GM19240 (cell line): ENCODE results near the gene LYST.
"Not testable (repeated sequence)": the region's sequence is repeated elsewhere in the genome, so short reads cannot be mapped to it uniquely, and the experiment has no call there.

ENCODE experiments used
- DNase-seq: peaks from one replicate; pipeline ENCODE4 v3.0.0; 2011; ENCODE audit warnings: low spot score; ENCODE audit not compliant: insufficient read length

The LYST gene

GRCh38 chr1:235823684-235824083 is 43.0 kb downstream of the LYST start:
- no peak for DNase-seq

DNA sequence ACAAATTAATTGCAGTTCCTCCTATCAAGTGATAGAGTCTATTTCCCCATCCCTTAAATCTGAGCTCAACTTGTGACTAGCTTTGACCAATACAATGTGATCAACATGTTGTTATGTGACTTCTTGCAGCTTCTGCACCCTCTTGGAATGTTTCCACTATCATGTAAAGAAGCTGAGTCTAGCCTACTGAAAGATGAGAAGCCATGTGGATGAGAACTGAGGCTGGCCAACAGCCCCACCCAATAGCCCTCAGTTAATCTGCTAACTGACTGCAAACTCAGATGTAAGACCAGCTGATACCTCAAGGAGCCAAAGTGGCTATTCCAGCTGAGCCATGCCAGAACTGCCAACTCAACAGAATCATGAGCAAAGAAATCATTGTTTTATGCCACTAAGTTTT is 44.0 kb downstream of the LYST start:
- no peak for DNase-seq

DNA sequence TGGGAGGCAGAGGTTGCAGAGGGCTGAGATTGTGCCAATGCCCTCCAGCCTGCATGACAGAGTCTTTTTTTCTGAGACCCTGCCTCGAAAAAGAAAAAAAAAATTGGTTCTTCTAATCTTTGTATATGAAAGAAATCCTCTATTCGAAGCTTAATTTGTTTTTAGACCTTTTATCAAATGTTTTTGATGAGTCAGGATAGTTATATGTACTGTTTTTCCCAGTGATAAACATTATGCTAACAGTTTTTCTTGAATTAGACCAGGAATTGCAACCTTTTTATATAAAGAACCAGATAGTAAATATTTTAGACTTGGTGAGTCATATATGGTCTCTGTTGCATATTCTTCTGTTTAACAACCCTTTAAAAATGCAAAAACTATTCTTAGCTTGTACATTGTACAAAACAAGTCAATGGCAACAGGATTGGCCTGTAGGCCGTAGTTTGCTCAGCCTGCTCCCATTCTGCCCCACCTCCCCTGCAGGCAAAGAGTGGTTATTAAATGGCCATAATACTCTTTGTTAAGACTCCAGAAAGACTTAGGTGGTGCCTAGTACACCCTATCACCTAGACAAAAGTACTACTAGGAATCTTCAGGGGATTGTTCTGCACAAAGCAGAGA is 45.2 kb downstream of the LYST start:
- no peak for DNase-seq

DNA sequence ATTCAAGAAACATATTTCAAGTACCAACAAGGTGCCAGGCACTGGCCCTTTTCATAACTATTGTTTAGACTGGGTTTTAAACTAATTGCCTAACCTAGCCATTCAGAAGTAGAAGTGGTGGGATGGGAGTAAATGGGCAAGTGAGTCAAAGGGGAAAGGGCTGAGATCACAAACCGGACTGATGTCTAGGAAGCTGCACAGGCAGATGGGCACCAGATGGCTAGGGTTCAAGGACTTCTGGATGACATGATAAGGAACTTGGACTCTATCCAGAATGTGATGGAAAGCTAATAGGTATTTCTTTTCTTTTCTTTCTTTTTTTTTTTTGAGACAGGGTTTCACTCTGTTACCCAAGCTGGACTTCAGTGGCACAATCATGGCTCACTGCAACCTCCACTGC is 46.6 kb downstream of the LYST start:
- no peak for DNase-seq

- no peak for DNase-seq
Measured at GRCh38 chr1:235818632-235819136, 48.0 kb downstream of the LYST start.

DNA sequence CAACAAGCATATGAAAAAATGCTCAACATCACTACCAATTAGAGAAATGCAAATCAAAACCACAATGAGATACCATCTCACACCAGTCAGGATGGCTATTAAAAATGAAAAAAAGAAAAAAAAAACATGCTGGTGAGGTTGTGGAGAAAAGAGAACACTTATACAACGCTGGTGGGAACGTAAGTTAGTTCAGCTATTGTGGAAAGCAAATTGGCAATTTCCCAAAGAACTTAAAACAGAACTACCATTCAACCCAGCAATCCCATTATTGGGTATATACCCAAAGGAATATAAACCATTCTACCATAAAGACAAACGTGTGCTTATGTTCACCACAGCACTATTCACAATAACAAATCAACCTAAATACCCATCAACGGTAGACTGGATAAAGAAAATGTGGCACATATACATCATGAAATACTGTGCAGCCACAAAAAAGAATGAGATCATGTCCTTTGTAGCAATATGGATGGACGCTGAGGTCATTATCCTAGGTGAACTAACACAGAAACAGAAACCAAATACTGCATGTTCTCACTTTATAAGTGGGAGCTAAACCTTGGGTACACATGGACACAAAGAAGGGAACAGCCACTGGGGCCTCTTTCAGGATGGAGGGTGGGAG is 49.5 kb downstream of the LYST start:
- no peak for DNase-seq

GRCh38 chr1:235809688-235810397 is 56.9 kb downstream of the LYST start:
- no peak for DNase-seq

GRCh38 chr1:235808223-235808622 is 58.5 kb downstream of the LYST start:
- no peak for DNase-seq

- DNase-seq = no peak
Measured at GRCh38 chr1:235806123-235806522, 60.6 kb downstream of the LYST start.

GRCh38 chr1:235802573-235803346 is 63.9 kb downstream of the LYST start:
- no peak for DNase-seq

GRCh38 chr1:235799264-235799663 is 67.4 kb downstream of the LYST start:
- no peak for DNase-seq

- DNase-seq = no peak
Measured at GRCh38 chr1:235791532-235792060, 75.1 kb downstream of the LYST start.

DNA sequence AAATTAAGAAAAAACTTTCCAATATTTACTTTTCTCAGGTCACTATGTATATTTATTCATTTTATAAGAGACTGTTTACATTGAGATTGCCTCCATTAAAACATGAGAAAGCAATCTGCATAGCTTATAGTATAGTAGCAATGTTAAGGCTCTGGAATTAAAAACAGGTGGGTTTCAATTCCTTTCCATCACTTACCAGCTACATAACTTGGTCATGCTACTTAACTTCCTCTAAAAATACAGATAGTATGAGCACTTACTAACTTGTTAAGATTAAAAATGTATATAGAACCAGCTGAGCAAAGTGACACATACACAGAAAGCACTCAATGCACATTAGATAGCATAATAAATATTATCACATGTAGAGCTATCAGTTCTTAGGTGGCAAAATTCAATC is 76.6 kb downstream of the LYST start:
- no peak for DNase-seq

- not testable (repeated sequence) for DNase-seq
Measured at GRCh38 chr1:235786227-235786898, 80.3 kb downstream of the LYST start.

DNA sequence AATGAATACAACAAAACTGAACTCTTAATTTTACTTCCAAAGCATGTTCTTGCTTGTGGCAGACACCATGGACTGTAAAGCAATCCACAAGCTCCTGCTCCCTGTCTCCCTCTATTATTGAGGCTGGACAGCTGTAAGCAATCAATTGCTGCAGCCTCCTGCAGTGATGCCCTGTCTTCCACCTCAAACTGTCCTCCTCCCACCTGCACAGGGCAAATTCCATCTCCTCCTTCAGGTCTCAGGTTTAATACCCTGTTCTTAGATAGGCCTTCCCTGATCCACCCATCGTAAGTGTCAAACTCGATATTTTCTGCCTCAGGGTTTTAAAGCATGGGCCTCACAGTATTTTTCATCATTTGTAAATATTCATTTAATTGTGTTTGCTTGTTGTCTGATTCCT is 81.8 kb downstream of the LYST start:
- DNase-seq = no peak

- no peak for DNase-seq
Measured at GRCh38 chr1:235783148-235783776, 83.4 kb downstream of the LYST start.

DNA sequence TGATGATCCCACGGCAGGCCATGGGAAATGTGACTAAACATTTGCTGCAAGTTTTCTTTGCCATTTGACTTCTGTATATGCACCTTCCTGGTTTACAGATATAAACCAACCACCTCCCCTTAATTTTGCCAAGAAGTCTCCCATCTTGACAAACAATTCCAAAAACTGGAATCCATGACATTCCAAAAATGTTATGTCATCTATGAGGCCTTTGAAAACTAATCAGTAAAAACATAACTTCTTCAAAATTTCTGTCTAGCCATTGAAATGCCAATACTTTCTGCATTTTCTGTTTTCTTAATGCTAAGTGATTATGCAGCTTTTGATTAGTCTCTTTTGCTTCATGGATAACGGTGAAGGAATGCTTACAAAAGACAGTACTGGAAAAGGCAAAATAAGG is 84.1 kb downstream of the LYST start:
- no peak for DNase-seq

- DNase-seq = no peak
Measured at GRCh38 chr1:235781807-235782206, 84.9 kb downstream of the LYST start.

DNA sequence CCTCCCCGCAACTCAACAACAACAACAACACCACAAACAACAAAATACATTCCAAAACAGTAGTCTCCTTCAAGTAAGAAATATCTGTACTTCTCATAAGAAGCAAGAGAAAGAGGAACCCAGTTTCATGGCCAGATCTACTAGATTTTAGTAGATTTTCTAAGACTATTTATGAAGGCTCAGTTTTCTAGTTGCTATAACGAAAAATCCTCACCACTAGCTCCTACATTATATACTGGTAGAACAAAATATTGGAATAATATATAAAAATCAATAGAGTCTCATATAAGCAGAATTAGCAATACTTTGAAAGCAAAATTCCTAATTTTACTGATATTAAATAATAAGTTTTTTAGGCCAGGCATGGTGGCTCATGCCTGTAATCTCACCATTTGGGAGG is 86.9 kb downstream of the LYST start:
- no peak for DNase-seq

- DNase-seq = no peak
Measured at GRCh38 chr1:235776396-235776795, 90.3 kb downstream of the LYST start.
